ENCODE results near the gene PCBP3.
A peak's percentile ranks its signal among the peaks of the same experiment; 100 is the strongest.

PCBP3 gene

DNA sequence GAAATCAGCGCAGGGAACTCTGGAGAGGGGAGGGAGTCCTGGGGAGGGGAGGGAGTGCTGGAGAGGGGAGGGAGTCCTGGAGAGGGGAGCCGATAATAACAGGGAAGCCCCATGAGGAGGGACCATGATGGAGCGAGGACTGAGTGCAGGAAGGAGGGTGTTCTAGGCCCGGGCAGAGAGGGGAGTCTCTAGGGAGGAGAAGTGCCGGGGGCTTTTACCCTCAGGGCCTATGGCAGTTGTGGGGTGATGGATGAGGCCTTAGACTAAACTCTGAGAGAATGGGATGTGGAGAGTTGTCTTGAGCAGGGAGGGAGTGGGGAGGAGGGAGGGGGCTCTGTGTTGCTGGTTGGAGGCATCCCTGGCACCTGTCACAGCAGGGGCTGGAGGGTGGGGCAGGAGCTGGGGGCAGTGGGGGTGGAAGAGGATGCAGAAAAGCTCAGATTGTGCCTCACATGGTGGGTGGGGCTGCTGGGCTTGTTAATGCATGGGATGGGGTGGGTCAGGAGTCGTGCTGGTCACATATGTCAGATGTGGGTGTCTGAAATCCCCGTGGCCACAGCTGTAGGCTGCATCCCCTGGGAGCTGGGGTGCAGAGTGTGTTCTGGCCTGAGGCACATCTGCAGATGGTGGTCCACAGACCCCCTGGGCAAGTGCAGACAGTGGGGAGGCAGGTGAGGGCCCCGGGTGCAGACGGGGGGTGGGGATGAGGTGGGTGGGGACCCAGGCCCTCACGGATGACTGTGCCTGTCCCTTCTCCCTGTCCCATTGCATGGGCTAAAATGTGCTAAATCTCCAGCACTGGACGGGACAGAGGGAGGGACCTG is 249.6 kb downstream of the PCBP3 start:
- Histone ChIP-seq H4K12ac (ENCODE audit: low read depth, low read length) (no peak overlapping the region), H3K4me3 (ENCODE audit: low read depth, low read length) (no peak overlapping the region), H3K4me2 (ENCODE audit: low read length) (no peak overlapping the region), H3K36me3 (ENCODE audit: control insufficient read depth in 1 of 2, insufficient read depth in 2 of 2, low read length in 2 of 2) (no peaks in the 10 kb centered on the region), H3K23ac (ENCODE audit: low read length) (no peak overlapping the region), H2AK5ac (ENCODE audit: low read length) (no peak overlapping the region), H2BK120ac (ENCODE audit: insufficient read depth, low read length, poor library complexity) (no peak overlapping the region), H3K4ac (ENCODE audit: low read depth, low read length) (no peak overlapping the region), H4K8ac (ENCODE audit: low read depth, low read length) (no peak overlapping the region), H3K18ac (ENCODE audit: low read length) (no peak overlapping the region), H2AFZ (ENCODE audit: insufficient read depth, low read length, poor library complexity) (no peak overlapping the region), H3K9me3 (ENCODE audit: insufficient read depth, low read depth, low read length) (no peaks in the 10 kb centered on the region), H3K14ac (ENCODE audit: low read length) (no peak overlapping the region), H3K4me1 (ENCODE audit: control insufficient read depth in 1 of 2, insufficient read depth in 2 of 2, low read length in 2 of 2) (peaks cover 2 to 7% of the 10 kb centered on the region in 2 experiments), H4K91ac (ENCODE audit: low read depth, low read length) (no peak overlapping the region), H2BK5ac (ENCODE audit: low read depth, low read length, poor library complexity) (no peak overlapping the region), H3K9ac (ENCODE audit: low read length) (no peak overlapping the region), H2BK12ac (ENCODE audit: low read length) (no peak overlapping the region), H3K79me1 (ENCODE audit: low read length) (no peaks in the 10 kb centered on the region), H3K27ac (ENCODE audit: low read depth, low read length) (no peak overlapping the region), H3K27me3 (ENCODE audit: insufficient read depth, low read length) (no peaks in the 10 kb centered on the region), H3K79me2 (ENCODE audit: control insufficient read depth, insufficient read depth, low read length, poor library complexity) (no peaks in the 10 kb centered on the region)
- WGBS (ENCODE audit: extremely low coverage, insufficient coverage, insufficient read length), result no CpG with 5 or more reads among the region's 11 CpGs
- no peak for DNase-seq

DNA sequence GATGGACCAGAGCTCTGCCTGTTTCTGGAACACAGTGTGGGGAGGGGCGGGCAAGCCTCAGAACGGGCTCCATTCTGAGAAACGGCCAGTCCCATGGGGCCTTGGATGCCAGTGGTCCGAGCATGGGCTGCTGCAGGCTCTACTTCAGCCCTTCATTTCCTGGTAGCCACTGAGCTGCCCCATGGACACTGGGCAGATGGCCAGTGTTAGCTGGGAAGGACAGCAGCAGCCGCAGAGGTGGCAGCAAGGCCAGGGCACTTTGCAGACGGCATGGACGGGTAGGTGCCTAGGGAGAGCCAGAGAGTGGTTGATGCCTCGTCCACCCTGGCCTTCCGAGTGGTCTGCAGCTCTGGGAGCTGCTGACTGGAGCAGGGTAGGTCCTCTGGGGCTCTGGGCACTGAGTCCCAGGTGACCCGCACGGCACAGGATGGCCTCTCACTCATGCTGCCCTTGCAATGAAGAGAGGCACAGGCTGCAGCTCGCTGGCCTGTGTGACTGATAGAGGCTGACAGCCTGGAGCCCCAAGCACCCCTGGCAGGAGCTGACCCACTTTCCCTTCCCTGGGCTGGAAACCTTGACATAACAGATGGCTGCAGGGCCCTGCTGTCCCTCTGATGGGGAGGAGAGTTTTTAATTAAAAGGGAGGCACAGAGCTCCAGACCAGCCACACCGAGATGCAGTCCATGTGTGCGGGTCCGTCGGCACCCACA is 250.4 kb downstream of the PCBP3 start:
- H3K4me3 ChIP-seq (ENCODE audit: low read depth, low read length), result peak overlapping the region; percentile 16
- peaks cover 2 to 7% of the 10 kb centered on the region in 2 experiments for H3K4me1 ChIP-seq (ENCODE audit: control insufficient read depth in 1 of 2, insufficient read depth in 2 of 2, low read length in 2 of 2)
- no peak overlapping the region for H2AFZ ChIP-seq (ENCODE audit: insufficient read depth, low read length, poor library complexity)
- H4K8ac ChIP-seq (ENCODE audit: low read depth, low read length), result no peak overlapping the region
- H2BK120ac ChIP-seq (ENCODE audit: insufficient read depth, low read length, poor library complexity), result no peak overlapping the region
- no peak for DNase-seq
- no CpG with 5 or more reads among the region's 16 CpGs for WGBS (ENCODE audit: extremely low coverage, insufficient coverage, insufficient read length)
- H2BK12ac ChIP-seq (ENCODE audit: low read length), result no peak overlapping the region
- no peak overlapping the region for H4K91ac ChIP-seq (ENCODE audit: low read depth, low read length)
- no peak overlapping the region for H3K23ac ChIP-seq (ENCODE audit: low read length)
- H3K79me2 ChIP-seq (ENCODE audit: control insufficient read depth, insufficient read depth, low read length, poor library complexity), result no peaks in the 10 kb centered on the region
- H2BK5ac ChIP-seq (ENCODE audit: low read depth, low read length, poor library complexity), result no peak overlapping the region
- no peak overlapping the region for H3K9ac ChIP-seq (ENCODE audit: low read length)
- no peak overlapping the region for H3K4ac ChIP-seq (ENCODE audit: low read depth, low read length)
- H3K9me3 ChIP-seq (ENCODE audit: insufficient read depth, low read depth, low read length), result no peaks in the 10 kb centered on the region
- no peak overlapping the region for H3K4me2 ChIP-seq (ENCODE audit: low read length)
- H3K14ac ChIP-seq (ENCODE audit: low read length), result no peak overlapping the region
- no peaks in the 10 kb centered on the region for H3K27me3 ChIP-seq (ENCODE audit: insufficient read depth, low read length)
- H3K36me3 ChIP-seq (ENCODE audit: control insufficient read depth in 1 of 2, insufficient read depth in 2 of 2, low read length in 2 of 2), result no peaks in the 10 kb centered on the region
- peak overlapping the region; percentile 7 for H4K12ac ChIP-seq (ENCODE audit: low read depth, low read length)
- H3K79me1 ChIP-seq (ENCODE audit: low read length), result no peaks in the 10 kb centered on the region
- H3K18ac ChIP-seq (ENCODE audit: low read length), result no peak overlapping the region
- no peak overlapping the region for H3K27ac ChIP-seq (ENCODE audit: low read depth, low read length)
- no peak overlapping the region for H2AK5ac ChIP-seq (ENCODE audit: low read length)

- no peaks in the 10 kb centered on the region for H3K9me3 ChIP-seq (ENCODE audit: insufficient read depth, low read depth, low read length)
- no peak overlapping the region for H4K8ac ChIP-seq (ENCODE audit: low read depth, low read length)
- H4K91ac ChIP-seq (ENCODE audit: low read depth, low read length), result no peak overlapping the region
- H3K4me2 ChIP-seq (ENCODE audit: low read length), result no peak overlapping the region
- peaks cover 2 to 7% of the 10 kb centered on the region in 2 experiments for H3K4me1 ChIP-seq (ENCODE audit: control insufficient read depth in 1 of 2, insufficient read depth in 2 of 2, low read length in 2 of 2)
- no peak overlapping the region for H2AFZ ChIP-seq (ENCODE audit: insufficient read depth, low read length, poor library complexity)
- H2BK12ac ChIP-seq (ENCODE audit: low read length), result no peak overlapping the region
- no peak overlapping the region for H4K12ac ChIP-seq (ENCODE audit: low read depth, low read length)
- no peaks in the 10 kb centered on the region for H3K27me3 ChIP-seq (ENCODE audit: insufficient read depth, low read length)
- H2AK5ac ChIP-seq (ENCODE audit: low read length), result no peak overlapping the region
- no peak overlapping the region for H3K9ac ChIP-seq (ENCODE audit: low read length)
- H3K23ac ChIP-seq (ENCODE audit: low read length), result no peak overlapping the region
- no CpG with 5 or more reads among the region's 9 CpGs for WGBS (ENCODE audit: extremely low coverage, insufficient coverage, insufficient read length)
- DNase-seq, result no peak
- no peaks in the 10 kb centered on the region for H3K79me1 ChIP-seq (ENCODE audit: low read length)
- H3K36me3 ChIP-seq (ENCODE audit: control insufficient read depth in 1 of 2, insufficient read depth in 2 of 2, low read length in 2 of 2), result no peaks in the 10 kb centered on the region
- H3K14ac ChIP-seq (ENCODE audit: low read length), result no peak overlapping the region
- no peak overlapping the region for H3K27ac ChIP-seq (ENCODE audit: low read depth, low read length)
- H3K79me2 ChIP-seq (ENCODE audit: control insufficient read depth, insufficient read depth, low read length, poor library complexity), result no peaks in the 10 kb centered on the region
- no peak overlapping the region for H2BK5ac ChIP-seq (ENCODE audit: low read depth, low read length, poor library complexity)
- H2BK120ac ChIP-seq (ENCODE audit: insufficient read depth, low read length, poor library complexity), result no peak overlapping the region
- H3K4me3 ChIP-seq (ENCODE audit: low read depth, low read length), result no peak overlapping the region
- H3K18ac ChIP-seq (ENCODE audit: low read length), result no peak overlapping the region
- H3K4ac ChIP-seq (ENCODE audit: low read depth, low read length), result no peak overlapping the region
These were observed 250.9 kb downstream of the PCBP3 start for GRCh38 chr21:45894450-45894825.

- H3K4ac ChIP-seq (ENCODE audit: low read depth, low read length), result no peak overlapping the region
- no peak for DNase-seq
- no peaks in the 10 kb centered on the region for H3K36me3 ChIP-seq (ENCODE audit: control insufficient read depth in 1 of 2, insufficient read depth in 2 of 2, low read length in 2 of 2)
- H3K9me3 ChIP-seq (ENCODE audit: insufficient read depth, low read depth, low read length), result peaks cover under 1% of the 10 kb centered on the region
- no peak overlapping the region for H2AK5ac ChIP-seq (ENCODE audit: low read length)
- no peaks in the 10 kb centered on the region for H3K27me3 ChIP-seq (ENCODE audit: insufficient read depth, low read length)
- WGBS (ENCODE audit: extremely low coverage, insufficient coverage, insufficient read length), result no CpG with 5 or more reads among the region's 22 CpGs
- no peaks in the 10 kb centered on the region for H3K79me1 ChIP-seq (ENCODE audit: low read length)
- no peak overlapping the region for H2AFZ ChIP-seq (ENCODE audit: insufficient read depth, low read length, poor library complexity)
- H3K27ac ChIP-seq (ENCODE audit: low read depth, low read length), result no peak overlapping the region
- no peak overlapping the region for H4K12ac ChIP-seq (ENCODE audit: low read depth, low read length)
- H3K9ac ChIP-seq (ENCODE audit: low read length), result no peak overlapping the region
- H4K91ac ChIP-seq (ENCODE audit: low read depth, low read length), result no peak overlapping the region
- H3K4me2 ChIP-seq (ENCODE audit: low read length), result no peak overlapping the region
- H3K79me2 ChIP-seq (ENCODE audit: control insufficient read depth, insufficient read depth, low read length, poor library complexity), result no peaks in the 10 kb centered on the region
- no peak overlapping the region for H3K23ac ChIP-seq (ENCODE audit: low read length)
- H2BK5ac ChIP-seq (ENCODE audit: low read depth, low read length, poor library complexity), result no peak overlapping the region
- H2BK12ac ChIP-seq (ENCODE audit: low read length), result no peak overlapping the region
- H3K4me1 ChIP-seq (ENCODE audit: control insufficient read depth in 1 of 2, insufficient read depth in 2 of 2, low read length in 2 of 2), result peaks cover 2 to 7% of the 10 kb centered on the region in 2 experiments
- H3K14ac ChIP-seq (ENCODE audit: low read length), result no peak overlapping the region
- H4K8ac ChIP-seq (ENCODE audit: low read depth, low read length), result no peak overlapping the region
- no peak overlapping the region for H2BK120ac ChIP-seq (ENCODE audit: insufficient read depth, low read length, poor library complexity)
- no peak overlapping the region for H3K4me3 ChIP-seq (ENCODE audit: low read depth, low read length)
- no peak overlapping the region for H3K18ac ChIP-seq (ENCODE audit: low read length)
These were observed 251.6 kb downstream of the PCBP3 start for GRCh38 chr21:45894906-45895777.
